Measurements from ENCODE around the gene DHCR7.

DHCR7 gene

GRCh38 chr11:71490731-71491390, 42.7 kb upstream of the DHCR7 start:
- Histone ChIP-seq H3K36me3 (peaks cover 97% of the 10 kb centered on the region), H3K4me3 (ENCODE audit: low read depth in 1 of 2, low read length in 1 of 2) (no peak overlapping the region), H3K9me3 (no peaks in the 10 kb centered on the region), H3K27ac (no peak overlapping the region), H3K27me3 (no peaks in the 10 kb centered on the region), H3K4me1 (ENCODE audit: control insufficient read depth in 1 of 2, insufficient read depth in 1 of 2, low read depth in 1 of 2, low read length in 1 of 2) (no peaks in the 10 kb centered on the region)
- no peak for TF ChIP-seq CTCF (IDR thresholded peaks at IDR 0.05)

DNA sequence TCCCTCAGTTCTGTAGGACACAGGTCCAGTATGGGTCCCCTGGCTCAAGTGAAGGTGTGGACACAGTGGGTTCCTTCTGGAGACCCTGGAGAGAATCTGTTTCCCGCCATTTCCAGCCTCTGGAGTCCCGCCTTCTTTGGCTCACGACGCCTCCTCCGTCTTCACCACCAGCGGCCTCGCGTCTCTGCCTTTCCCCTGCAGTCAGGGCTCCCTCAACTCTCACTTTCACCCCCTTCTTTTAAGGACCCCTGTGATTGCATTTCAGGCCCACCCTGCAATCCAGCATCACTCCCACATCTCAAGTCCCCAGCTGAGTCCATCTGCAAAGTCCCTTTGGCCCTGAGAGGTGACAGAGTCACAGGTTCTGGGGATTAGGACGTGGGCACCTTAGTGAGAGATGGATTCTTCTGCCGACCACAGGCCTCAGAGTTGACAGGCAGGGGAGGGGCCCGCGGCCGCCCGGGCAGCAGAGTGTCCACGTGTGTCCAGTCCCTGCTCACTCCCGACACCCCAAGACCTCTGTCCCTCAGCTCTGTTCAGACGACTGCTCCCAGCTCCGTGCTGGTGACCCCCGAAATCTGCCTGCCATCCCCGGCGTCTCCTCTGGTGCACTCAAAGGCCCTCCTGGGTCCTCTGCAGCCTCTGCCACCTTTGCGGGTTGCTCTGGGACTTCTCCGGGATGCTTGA, 42.0 kb upstream of the DHCR7 start:
- peaks cover 97% of the 10 kb centered on the region for H3K36me3 ChIP-seq
- no peaks in the 10 kb centered on the region for H3K9me3 ChIP-seq
- TF ChIP-seq CTCF (IDR thresholded peaks at IDR 0.05), result no peak
- H3K27ac ChIP-seq, result no peak overlapping the region
- H3K27me3 ChIP-seq, result no peaks in the 10 kb centered on the region
- H3K4me3 ChIP-seq (ENCODE audit: low read depth in 1 of 2, low read length in 1 of 2), result no peak overlapping the region
- H3K4me1 ChIP-seq (ENCODE audit: control insufficient read depth in 1 of 2, insufficient read depth in 1 of 2, low read depth in 1 of 2, low read length in 1 of 2), result no peaks in the 10 kb centered on the region

- Histone ChIP-seq H3K4me1 (ENCODE audit: control insufficient read depth in 1 of 2, insufficient read depth in 1 of 2, low read depth in 1 of 2, low read length in 1 of 2) (no peaks in the 10 kb centered on the region), H3K27me3 (no peaks in the 10 kb centered on the region), H3K4me3 (ENCODE audit: low read depth in 1 of 2, low read length in 1 of 2) (no peak overlapping the region), H3K9me3 (no peaks in the 10 kb centered on the region), H3K36me3 (peaks cover 97% of the 10 kb centered on the region), H3K27ac (no peak overlapping the region)
- TF ChIP-seq CTCF (IDR thresholded peaks at IDR 0.05), result no peak
Measured at GRCh38 chr11:71489311-71490043, 41.3 kb upstream of the DHCR7 start.

DNA sequence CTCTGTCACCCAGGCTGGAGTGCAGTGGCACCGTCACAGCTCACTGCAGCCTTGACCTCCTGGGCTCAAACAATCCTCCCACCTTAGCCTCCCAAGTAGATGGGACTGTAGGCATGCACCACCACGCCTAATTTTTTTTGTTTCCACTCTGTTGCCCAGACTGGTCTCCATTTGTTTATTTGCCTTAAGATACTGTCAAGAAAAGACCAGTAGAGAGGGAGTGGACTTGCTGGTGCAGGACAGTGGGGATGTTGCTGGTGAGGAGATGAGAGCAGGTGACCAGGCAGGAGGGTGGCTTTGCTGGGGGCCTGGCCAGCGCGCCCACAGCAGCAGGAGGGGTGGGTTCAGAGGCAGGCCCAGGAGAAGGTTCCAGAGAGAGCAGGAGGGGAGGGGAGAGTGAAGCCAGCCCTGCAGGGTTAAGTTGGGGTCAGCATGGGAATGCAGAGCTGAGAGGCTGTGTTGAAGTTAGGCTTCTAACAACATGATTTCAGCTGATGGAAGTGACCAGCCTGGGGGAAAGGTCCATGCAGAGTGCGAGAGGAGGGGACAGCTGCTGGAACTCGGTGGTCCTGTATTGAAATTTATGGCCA, 40.6 kb upstream of the DHCR7 start:
- Histone ChIP-seq H3K36me3 (peaks cover 97% of the 10 kb centered on the region), H3K4me1 (ENCODE audit: control insufficient read depth in 1 of 2, insufficient read depth in 1 of 2, low read depth in 1 of 2, low read length in 1 of 2) (no peaks in the 10 kb centered on the region), H3K9me3 (no peaks in the 10 kb centered on the region), H3K27me3 (no peaks in the 10 kb centered on the region), H3K27ac (no peak overlapping the region), H3K4me3 (ENCODE audit: low read depth in 1 of 2, low read length in 1 of 2) (no peak overlapping the region)
- TF ChIP-seq CTCF (IDR thresholded peaks at IDR 0.05), result no peak

GRCh38 chr11:71486320-71486719, 38.1 kb upstream of the DHCR7 start:
- Histone ChIP-seq H3K27me3 (no peaks in the 10 kb centered on the region), H3K9me3 (no peaks in the 10 kb centered on the region), H3K27ac (no peak overlapping the region), H3K4me3 (ENCODE audit: low read depth in 1 of 2, low read length in 1 of 2) (no peak overlapping the region), H3K36me3 (peaks cover 97% of the 10 kb centered on the region), H3K4me1 (ENCODE audit: control insufficient read depth in 1 of 2, insufficient read depth in 1 of 2, low read depth in 1 of 2, low read length in 1 of 2) (no peaks in the 10 kb centered on the region)
- no peak for TF ChIP-seq CTCF (IDR thresholded peaks at IDR 0.05)

All from neutrophil (primary cell).